K562 (cell line): ENCODE data around the gene CDC123. TPM values are rescaled to one million over a fixed set of nuclear protein-coding genes. Genes with fewer than 3 reads are reported as not detected.

Source experiments
- ATAC-seq: fragments of 200-7000 bp; cut with Tn5 transposase; 3 replicates; pipeline ENCODE4 v1.9.1; 2020; ENCODE audit warnings: moderate library complexity
- BruUV-seq: library from RNA; stranded (reverse); fragments of 400-500 nt; replicated peaks from 2 replicates; lab custom pipeline; 2021; lab: Mats Ljungman, UMichigan
- CTCF ChIA-PET: fragments of 300-600 bp; formaldehyde crosslinking; extraction: SDS; loops from one replicate; lab custom pipeline; 2021; ENCODE audit warnings: low intra/inter-chr PET ratio; lab: Yijun Ruan, JAX
- POLR2A ChIA-PET: fragments of 300-600, 350-650 bp; sonication (Branson Sonifier 250); formaldehyde crosslinking; extraction: SDS; loops from one replicate; lab custom pipeline; 2021; ENCODE audit warnings: antibody characterized with exemption, inconsistent platforms; lab: Yijun Ruan, JAX
- DNase-seq, 4 experiments: peaks; one replicate each; pipeline versions ENCODE4 v3.0.0 to v3.0.0-alpha.2; 2011 to 2018; ENCODE audit warnings: low spot score in 3 of 4, mixed read lengths in 3 of 4; ENCODE audit errors: extremely low read depth in 1 of 4
- FAIRE-seq: peaks from 2 replicates; lab custom pipeline; 2011; peaks lifted over from hg19 to GRCh38; lab: Jason Lieb, UNC
- H2AFZ ChIP-seq: 2 replicates; pipeline ENCODE4 v1.6.0; 2011; ENCODE audit warnings: low read depth, low read length, control low read depth, inconsistent platforms
- H3K27ac ChIP-seq: fragments of 200-600 bp; 3 replicates; pipeline ENCODE4 v1.8.0; 2011; ENCODE audit warnings: low read depth, mild to moderate bottlenecking, control low read depth, inconsistent platforms, low read length, moderate library complexity, mixed read lengths; ENCODE audit errors: extremely low read depth
- H3K27me3 ChIP-seq, 2 experiments: fragments of 300-600 bp in 1 of 2; 2 replicates in 1 of 2; 3 replicates in 1 of 2; pipeline versions ENCODE4 v1.6.0 to v1.8.0; 2011; ENCODE audit warnings: inconsistent platforms in 2 of 2, low read length in 2 of 2, mild to moderate bottlenecking in 1 of 2, mixed read lengths in 1 of 2, moderate library complexity in 1 of 2; ENCODE audit not compliant: control insufficient read depth in 2 of 2, insufficient read depth in 2 of 2
- H3K36me3 ChIP-seq: fragments of 300-600 bp; 3 replicates; pipeline ENCODE4 v1.8.0; 2011; ENCODE audit warnings: mild to moderate bottlenecking, low read length, inconsistent platforms; ENCODE audit not compliant: control insufficient read depth, insufficient read depth
- H3K4me1 ChIP-seq, 2 experiments: fragments of 200-600 bp in 1 of 2; replicated peaks in 1 of 2; 2 replicates in 1 of 2; 3 replicates in 1 of 2; pipeline versions ENCODE4 v1.5.1 to v1.8.0; 2011; ENCODE audit warnings: inconsistent platforms in 2 of 2, low read length in 2 of 2, mild to moderate bottlenecking in 1 of 2, mixed read lengths in 1 of 2, moderate library complexity in 1 of 2; ENCODE audit not compliant: control insufficient read depth in 2 of 2, insufficient read depth in 2 of 2
- H3K4me2 ChIP-seq: 2 replicates; pipeline ENCODE4 v1.6.1; 2011; ENCODE audit warnings: low read length, control low read depth, inconsistent platforms, mixed read lengths; ENCODE audit not compliant: insufficient read depth
- H3K4me3 ChIP-seq: fragments of 200-600 bp; sonication (generic), shearing (Covaris generic); 2 replicates; pipeline ENCODE4 v1.5.1; 2016; ENCODE audit warnings: control low read depth, inconsistent platforms
- H3K79me2 ChIP-seq: fragments of 200-600 bp; 3 replicates; pipeline ENCODE4 v1.8.0; 2011; ENCODE audit warnings: low read length, inconsistent platforms; ENCODE audit not compliant: control insufficient read depth, insufficient read depth
- H3K9ac ChIP-seq, 2 experiments: 2 replicates each; pipeline versions ENCODE4 v1.6.0 to v1.6.1; 2011; ENCODE audit warnings: low read depth in 2 of 2, low read length in 2 of 2, control low read depth in 1 of 2, inconsistent platforms in 1 of 2, mild to moderate bottlenecking in 1 of 2, mixed read lengths in 1 of 2; ENCODE audit not compliant: insufficient read depth in 1 of 2
- H3K9me1 ChIP-seq: one replicate; pipeline ENCODE4 v1.6.0; 2011; ENCODE audit warnings: inconsistent platforms, mild to moderate bottlenecking, low read length, moderate library complexity; ENCODE audit not compliant: control insufficient read depth, insufficient read depth
- H3K9me3 ChIP-seq: replicated peaks from 2 replicates; pipeline ENCODE4 v1.5.1; 2011; ENCODE audit warnings: low read depth, low read length, inconsistent platforms; ENCODE audit not compliant: control insufficient read depth, insufficient read depth
- H4K20me1 ChIP-seq: replicated peaks from 2 replicates; pipeline ENCODE4 v1.6.1; 2011; ENCODE audit warnings: low read length, inconsistent platforms, mixed read lengths; ENCODE audit not compliant: control insufficient read depth, insufficient read depth
- NFIC ChIP-seq: fragments of 450-650 bp; IDR thresholded peaks from 2 replicates; pipeline ENCODE4 v1.6.1; 2017; ENCODE audit warnings: mild to moderate bottlenecking, inconsistent platforms
- NR2C1 ChIP-seq, 2 experiments: fragments of 450-650 bp; IDR thresholded peaks; 2 replicates each; pipeline ENCODE4 v1.6.1; 2017; ENCODE audit warnings: mild to moderate bottlenecking in 2 of 2, antibody characterized with exemption in 1 of 2, inconsistent platforms in 1 of 2, missing compliant biosample characterization in 1 of 2, missing genetic modification characterization in 1 of 2
- ZFX ChIP-seq: sonication (generic); formaldehyde crosslinking; IDR thresholded peaks from 2 replicates; pipeline ENCODE4 v1.8.0; 2022; ENCODE audit warnings: mild to moderate bottlenecking, missing genetic modification reagents, moderate library complexity
- ZNF232 ChIP-seq: sonication (generic); formaldehyde crosslinking; IDR thresholded peaks from 2 replicates; pipeline ENCODE4 v1.8.0; 2022; ENCODE audit warnings: mild to moderate bottlenecking, missing genetic modification reagents
- WGBS: fragments of 100-300 bp; shearing (Covaris generic); methylation state at CpG from one replicate; pipeline ENCODE4 v1.1.6; 2016; ENCODE audit warnings: low coverage, mixed read lengths; ENCODE audit not compliant: insufficient coverage; ENCODE audit errors: missing lambda C conversion rate; 5-methylcytosine and 5-hydroxymethylcytosine counted together
- in situ Hi-C: fragments of 300-500 bp; cut with MboI; formaldehyde crosslinking; loops from 4 replicates; pipeline ENCODE4 v1.15.0; 2018; ENCODE audit warnings: inconsistent platforms, mixed read lengths
- intact Hi-C: fragments of 100-400 bp; cut with micrococcal nuclease; formaldehyde crosslinking; loops from 2 replicates; pipeline ENCODE4 v1.14.2; 2022
- polyA plus RNA-seq, 8 experiments: library from polyadenylated mRNA; depleted of rRNA in 4 of 8; stranded (reverse) in 5 of 8; unstranded in 3 of 8; fragments of >200 nt; fragmentation: Nextera tagmentation in 2 of 8; fragmentation: Illumina TruSeq in 1 of 8; extraction: Ambion mirVana in 2 of 8; extraction: Trizol in 1 of 8; gene quantifications; 2 replicates each; pipeline versions ENCODE4 v1.2.1 to v1.2.3, GENCODE V29; 2011 to 2014; ENCODE audit warnings: inconsistent platforms in 1 of 8, missing spikeins in 1 of 8
- total RNA-seq, 7 experiments: library from RNA; depleted of rRNA in 6 of 7; stranded (reverse); fragments of >200 nt in 6 of 7; fragmentation: Illumina TruSeq in 2 of 7; extraction: Trizol in 2 of 7; gene quantifications; 2 replicates each; pipeline versions ENCODE4 v1.2.1 to v1.2.3, GENCODE V29; 2011 to 2021; ENCODE audit warnings: low replicate concordance in 1 of 7

The CDC123 gene
- total and polyA plus RNA-seq, 9 of the 15 experiments (the other 6 are each of a cell fraction or from before 2014, with no cell fraction given): 137 to 288 (median 175) TPM

GRCh38 chr10:12213621-12214020, 17.6 kb downstream of the CDC123 start:
- Histone ChIP-seq H3K9me3 (no peaks in the 10 kb centered on the region), H3K36me3 (peaks cover 85% of the 10 kb centered on the region), H3K9ac (no peak overlapping the region), H3K9me1 (no peaks in the 10 kb centered on the region), H2AFZ (no peak overlapping the region), H4K20me1 (no peaks in the 10 kb centered on the region), H3K4me2 (no peak overlapping the region), H3K79me2 (peaks cover 35% of the 10 kb centered on the region), H3K4me1 (peaks cover 0 to 4% of the 10 kb centered on the region in 2 experiments; a peak in 3 of 5 replicates), H3K27ac (no peak overlapping the region), H3K4me3 (no peak overlapping the region), H3K27me3 (no peaks in the 10 kb centered on the region)
- DNase-seq (no peak), ATAC-seq (peak; percentile 48), FAIRE-seq (no peak)
- intact Hi-C loops (no loop called here), in situ Hi-C loops (no loop called here)
- WGBS: 51% methylated on average over 3 of the region's 3 CpGs
- no TSS peak for BruUV-seq
- TF ChIP-seq NFIC (peak; percentile 42; the same call in 1 of the 2 replicates), ZNF232 (CRISPR knock-in tag) (no peak)
- ChIA-PET CTCF (no interaction called here), POLR2A (interaction anchor here (1.1 kb wide), 1 partner anchor 11 kb away, joined by 3 read pairs; no protein-coding TSS in a partner anchor)

DNA sequence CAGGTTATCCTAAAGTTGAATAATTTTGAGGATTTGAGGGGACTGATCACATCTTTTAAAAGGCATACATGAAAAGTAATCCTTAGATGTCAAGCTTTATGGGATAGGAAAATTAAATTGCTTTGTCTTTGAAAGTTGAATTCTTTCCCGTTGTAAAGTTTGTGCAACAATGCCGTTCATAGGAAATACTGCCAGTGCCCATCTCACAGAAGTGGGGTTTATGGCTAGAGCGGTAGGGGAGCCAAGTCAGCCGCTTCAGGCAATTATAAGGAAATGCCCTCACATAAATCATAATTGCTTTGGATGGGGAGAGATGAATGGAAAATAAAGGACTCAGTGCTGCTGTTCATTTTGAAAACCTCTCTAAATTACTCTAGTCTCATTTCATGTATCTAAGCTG, 18.1 kb downstream of the CDC123 start:
- Histone ChIP-seq H3K4me3 (no peak overlapping the region), H2AFZ (no peak overlapping the region), H3K36me3 (peaks cover 87% of the 10 kb centered on the region), H3K27me3 (no peaks in the 10 kb centered on the region), H3K79me2 (peaks cover 31% of the 10 kb centered on the region), H3K9me1 (no peaks in the 10 kb centered on the region), H3K9ac (no peak overlapping the region), H4K20me1 (no peaks in the 10 kb centered on the region), H3K27ac (no peak overlapping the region), H3K9me3 (no peaks in the 10 kb centered on the region), H3K4me1 (peaks cover 0 to 2% of the 10 kb centered on the region in 2 experiments; a peak in 3 of 5 replicates), H3K4me2 (no peak overlapping the region)
- ChIA-PET CTCF (interaction anchor here (0.7 to 1.4 kb wide), 3 partner anchors 10 to 1157 kb away, joined by 3 to 4 read pairs (median 3); no protein-coding TSS in a partner anchor), POLR2A (interaction anchor here (0.6 to 1.1 kb wide), 2 partner anchors 10 to 20 kb away, joined by 3 read pairs; no protein-coding TSS in a partner anchor)
- BruUV-seq: no TSS peak
- DNase-seq (no peak), ATAC-seq (no peak), FAIRE-seq (no peak)
- no peak for TF ChIP-seq ZFX
- no peak for TF ChIP-seq NR2C1 (IDR thresholded peaks at IDR 0.05)
- no peak for TF ChIP-seq NR2C1 (tag; IDR thresholded peaks at IDR 0.05)
- 87% methylated on average over 4 of the region's 4 CpGs for WGBS
- in situ Hi-C loops: no loop called here
- intact Hi-C loops: no loop called here
